Measurements from ENCODE around the gene TPD52L1. TPM values are rescaled to one million over a fixed set of nuclear protein-coding genes. Genes with fewer than 3 reads are reported as not detected.

The TPD52L1 gene
- total RNA-seq, 1 donor from 2014 or later: 164 TPM

GRCh38 chr6:125175466-125176048 lies 22.0 kb downstream of the TPD52L1 start:
- H3K4me3 ChIP-seq (ENCODE audit: low read depth, low read length): no peak overlapping the region
- no peak for FAIRE-seq

DNA sequence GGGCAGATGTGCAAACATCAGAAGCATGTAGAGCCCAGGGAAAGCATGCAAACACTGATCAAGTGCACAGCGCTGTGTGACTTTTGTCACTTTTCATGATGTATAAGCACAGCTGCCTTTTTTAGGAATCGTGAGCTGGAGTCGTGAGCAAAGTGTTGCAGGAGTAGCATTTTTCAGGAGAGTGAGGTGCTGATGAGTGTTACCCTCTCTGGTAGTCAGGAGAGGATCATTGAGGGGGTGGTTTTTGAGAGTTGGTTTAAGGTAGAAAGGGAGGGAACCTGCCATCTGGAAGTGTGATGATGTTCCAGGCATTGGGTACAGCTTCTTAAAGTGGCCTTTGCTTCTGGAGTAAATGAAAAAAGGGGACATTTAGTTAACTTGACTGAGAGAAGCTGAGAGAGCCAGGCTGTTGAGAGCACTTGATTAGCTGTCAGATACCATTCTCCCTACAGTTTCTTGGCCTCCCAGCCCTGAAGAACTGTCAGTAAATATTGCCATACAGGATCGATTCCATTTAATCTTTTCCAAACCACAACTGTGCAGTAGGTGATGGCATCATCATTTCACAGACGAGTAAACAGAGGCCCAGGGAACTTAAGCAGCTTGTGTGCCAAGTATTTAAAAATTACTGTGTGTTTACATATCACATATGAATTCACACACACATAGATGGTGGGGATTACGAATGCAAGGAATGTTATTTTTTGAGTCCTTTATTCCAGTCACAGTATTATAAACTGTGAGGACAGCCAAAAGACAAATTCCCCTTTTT lies 28.9 kb downstream of the TPD52L1 start:
- Histone ChIP-seq H3K27me3 (ENCODE audit: control insufficient read depth, insufficient read depth, low read length) (no peaks in the 10 kb centered on the region), H3K36me3 (ENCODE audit: control insufficient read depth, insufficient read depth, low read length) (no peaks in the 10 kb centered on the region), H3K4me3 (ENCODE audit: low read depth, low read length) (no peak overlapping the region)
- DNase-seq (ENCODE audit: low read depth) (no peak), FAIRE-seq (peak; percentile 23)
- TF ChIP-seq CTCF (IDR thresholded peaks at IDR 0.05; ENCODE audit: insufficient read depth, low read length, severe bottlenecking): no peak

More at GRCh38 chr6:125175466-125176048, 22.0 kb downstream of the TPD52L1 start:
- no peak for DNase-seq (ENCODE audit: low read depth)
- Histone ChIP-seq H3K36me3 (ENCODE audit: control insufficient read depth, insufficient read depth, low read length) (no peaks in the 10 kb centered on the region), H3K27me3 (ENCODE audit: control insufficient read depth, insufficient read depth, low read length) (no peaks in the 10 kb centered on the region)
- no peak for TF ChIP-seq CTCF (IDR thresholded peaks at IDR 0.05; ENCODE audit: insufficient read depth, low read length, severe bottlenecking)

GRCh38 chr6:125183391-125183790 lies 29.8 kb downstream of the TPD52L1 start:
- no peak for TF ChIP-seq CTCF (IDR thresholded peaks at IDR 0.05; ENCODE audit: insufficient read depth, low read length, severe bottlenecking)
- no peaks in the 10 kb centered on the region for H3K36me3 ChIP-seq (ENCODE audit: control insufficient read depth, insufficient read depth, low read length)
- H3K4me3 ChIP-seq (ENCODE audit: low read depth, low read length): no peak overlapping the region
- DNase-seq (ENCODE audit: low read depth): no peak
- FAIRE-seq: no peak
- no peaks in the 10 kb centered on the region for H3K27me3 ChIP-seq (ENCODE audit: control insufficient read depth, insufficient read depth, low read length)

DNA sequence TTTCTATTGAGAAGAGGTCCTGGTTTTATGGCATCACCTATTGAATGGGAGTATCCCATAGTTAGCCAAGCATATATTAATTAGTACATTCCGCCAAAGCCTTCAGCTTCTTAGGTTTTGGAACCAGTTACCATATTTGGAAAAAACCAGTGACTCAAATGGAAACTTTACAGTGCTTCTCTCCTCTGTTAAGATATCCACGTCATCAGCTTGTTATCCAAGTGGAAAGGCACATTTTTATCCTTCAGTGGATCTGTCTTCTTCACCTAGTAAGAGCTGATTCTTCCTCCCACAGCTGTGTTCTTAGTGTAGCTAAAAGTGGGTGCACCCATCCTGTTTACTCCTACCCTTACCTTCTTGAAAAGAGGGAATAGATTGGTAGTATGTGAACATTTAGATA lies 34.5 kb downstream of the TPD52L1 start:
- no peak for TF ChIP-seq CTCF (IDR thresholded peaks at IDR 0.05; ENCODE audit: insufficient read depth, low read length, severe bottlenecking)
- FAIRE-seq (no peak), DNase-seq (ENCODE audit: low read depth) (no peak)

DNA sequence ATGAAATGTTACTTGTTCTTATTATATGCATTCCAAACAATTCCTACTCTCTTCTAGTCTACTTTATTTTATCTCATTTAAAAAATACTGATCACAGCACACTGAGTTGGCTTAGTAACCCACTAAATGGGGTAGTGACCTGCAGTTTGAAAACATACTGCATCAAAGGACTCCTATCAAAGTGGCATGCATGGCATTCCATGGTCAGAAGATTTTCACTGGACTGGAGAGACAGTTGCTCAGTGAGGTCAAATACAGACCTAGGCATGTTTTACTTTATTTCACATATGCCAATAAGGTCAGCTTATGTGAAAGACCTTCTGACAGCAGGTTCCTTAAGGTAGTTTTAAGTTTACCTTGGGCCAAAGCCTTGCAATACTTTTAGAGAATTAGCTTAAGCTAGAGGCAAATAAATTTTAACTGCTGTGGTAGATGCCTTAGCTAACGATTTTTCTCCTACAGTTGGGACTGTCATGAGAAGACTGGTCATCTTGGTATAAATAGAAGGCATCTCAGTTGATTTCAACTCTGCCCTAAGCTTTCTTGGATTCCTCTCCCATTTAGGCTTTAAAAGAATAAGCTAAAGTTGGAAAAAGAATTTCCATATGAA lies 35.1 kb downstream of the TPD52L1 start:
- Histone ChIP-seq H3K27me3 (ENCODE audit: control insufficient read depth, insufficient read depth, low read length) (no peaks in the 10 kb centered on the region), H3K4me3 (ENCODE audit: low read depth, low read length) (no peak overlapping the region), H3K36me3 (ENCODE audit: control insufficient read depth, insufficient read depth, low read length) (no peaks in the 10 kb centered on the region)
- TF ChIP-seq CTCF (IDR thresholded peaks at IDR 0.05; ENCODE audit: insufficient read depth, low read length, severe bottlenecking): no peak
- no peak for DNase-seq (ENCODE audit: low read depth)
- FAIRE-seq: no peak

More for the DNA sequence above, 34.5 kb downstream of the TPD52L1 start:
- Histone ChIP-seq H3K36me3 (ENCODE audit: control insufficient read depth, insufficient read depth, low read length) (no peaks in the 10 kb centered on the region), H3K27me3 (ENCODE audit: control insufficient read depth, insufficient read depth, low read length) (no peaks in the 10 kb centered on the region), H3K4me3 (ENCODE audit: low read depth, low read length) (no peak overlapping the region)
